ENCODE measurements around the gene MAML2.

MAML2 gene

DNA sequence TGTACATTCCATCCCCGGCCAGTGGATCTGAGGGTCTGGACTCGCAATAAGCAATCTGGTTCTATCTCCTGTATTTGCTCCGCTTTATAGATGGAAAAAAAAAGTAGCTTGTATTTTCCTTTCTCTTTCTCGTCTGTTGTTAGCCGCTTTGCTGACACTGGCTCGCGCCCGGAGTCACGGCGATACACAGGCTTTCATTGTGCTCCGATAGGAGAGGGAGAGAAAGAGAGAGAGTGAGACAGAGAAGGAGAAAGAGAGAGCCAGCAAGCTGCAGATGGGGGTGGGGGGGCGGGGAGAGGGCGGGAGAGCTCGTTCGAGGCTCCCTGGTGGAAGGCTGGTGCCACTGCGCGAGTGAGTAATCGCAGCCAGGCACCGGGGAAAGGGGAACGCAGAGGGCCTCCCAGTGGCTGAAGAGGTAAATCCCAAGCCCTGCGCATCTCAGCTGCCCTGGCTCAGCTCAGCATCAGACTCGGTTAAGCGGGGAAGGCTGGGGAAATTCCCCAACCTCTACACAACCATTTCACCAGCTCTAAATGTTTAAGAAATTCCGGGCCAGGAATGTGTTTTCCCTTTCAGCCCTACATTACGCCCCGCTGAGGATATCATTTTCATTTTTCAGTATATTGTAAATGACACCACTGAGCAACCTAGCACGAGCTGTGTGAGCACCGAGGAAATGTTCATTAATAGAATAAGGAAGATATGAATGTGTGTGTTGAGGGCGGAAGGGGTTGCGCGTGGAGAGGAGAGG lies at the start of gene MAML2:
Gene MAML2 (minus strand): TSS at position 235 of the 751 bp plus-strand sequence. CDS start 1,300 bp downstream, outside the sequence.
- peak; percentile 90 to 93 for DNase-seq

DNA sequence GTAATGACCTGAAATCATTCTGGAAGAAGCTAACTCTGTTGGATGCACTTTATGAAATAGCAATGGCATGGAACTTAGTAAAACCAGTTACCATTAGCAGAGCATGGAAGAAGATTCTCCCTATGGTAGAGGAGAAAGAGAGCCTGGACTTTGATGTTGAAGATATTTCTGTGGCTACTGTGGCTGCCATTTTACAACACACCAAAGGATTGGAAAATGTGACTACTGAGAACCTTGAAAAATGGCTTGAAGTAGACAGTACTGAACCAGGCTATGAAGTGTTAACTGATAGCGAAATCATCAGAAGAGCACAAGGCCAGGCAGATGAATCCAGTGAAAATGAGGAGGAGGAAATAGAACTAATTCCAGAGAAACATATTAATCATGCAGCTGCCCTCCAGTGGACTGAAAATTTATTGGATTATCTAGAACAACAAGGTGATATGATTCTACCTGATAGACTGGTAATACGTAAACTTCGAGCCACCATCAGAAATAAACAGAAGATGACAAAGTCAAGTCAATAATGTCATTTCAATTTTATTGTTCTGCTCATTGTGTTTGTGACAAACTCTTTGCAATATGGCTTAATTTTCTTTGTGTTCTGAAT lies 48.8 kb upstream of the MAML2 start:
- no peak for DNase-seq

DNA sequence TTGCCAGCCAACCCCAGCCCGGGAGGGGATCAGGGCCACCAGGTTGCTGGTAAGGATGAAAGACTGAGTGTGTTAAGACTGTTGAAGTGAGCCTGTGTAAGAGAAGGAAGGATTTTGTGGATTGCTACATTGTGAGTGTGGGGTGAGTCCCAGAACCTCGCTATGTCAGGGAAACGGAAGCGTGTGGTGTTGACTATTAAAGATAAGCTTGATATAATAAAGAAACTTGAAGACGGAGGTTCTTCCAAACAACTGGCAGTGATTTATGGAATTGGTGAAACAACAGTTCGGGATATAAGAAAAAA lies 47.4 kb upstream of the MAML2 start:
- no peak for DNase-seq

DNA sequence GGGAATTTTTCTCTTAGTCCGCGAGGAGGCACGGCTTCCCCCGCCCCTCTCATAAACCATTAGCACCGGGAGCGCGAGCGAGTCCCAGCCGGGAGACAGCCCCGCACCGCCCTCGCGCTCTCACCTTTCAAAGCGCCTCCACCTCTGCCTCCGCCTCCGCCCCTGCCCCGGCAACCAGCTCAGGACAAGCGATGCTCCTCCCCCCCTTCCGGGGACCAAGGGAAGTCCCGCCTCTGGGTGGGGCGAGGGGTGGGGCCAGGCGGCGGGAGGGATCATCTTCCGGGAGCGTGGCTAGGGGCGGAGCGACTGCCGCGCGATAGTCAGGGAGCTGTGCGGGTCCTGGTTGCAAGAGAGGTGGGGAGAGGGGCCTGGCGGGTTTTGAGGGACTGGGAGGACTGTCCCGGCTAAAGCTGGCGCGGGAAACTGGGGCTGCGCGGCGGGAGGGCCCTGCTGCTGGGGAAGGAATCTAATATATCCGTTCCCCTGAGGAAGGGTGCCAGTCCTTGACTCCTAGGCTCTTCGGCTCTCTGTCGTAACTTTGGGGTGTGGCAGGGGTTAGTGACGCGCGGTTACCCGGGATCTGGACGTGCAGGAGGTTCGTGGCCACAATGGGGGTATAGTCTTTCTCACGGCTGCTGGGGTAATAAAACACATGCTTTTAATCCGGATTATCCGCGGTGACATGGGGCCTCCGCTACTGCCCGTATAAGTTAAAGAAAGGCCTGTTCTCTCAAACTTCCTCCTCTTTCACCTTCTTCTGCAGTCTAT lies 46.9 kb upstream of the MAML2 start, which contains the start of the genes CCDC82 and JRKL:
Gene CCDC82 (minus strand): TSS at position 193 of the 768 bp plus-strand sequence. CDS start 5,165 bp downstream, outside the sequence.
Gene JRKL (plus strand): TSS at position 294 of the 768 bp plus-strand sequence. CDS start 637 bp downstream, outside the sequence.
- peak; percentile 99 for DNase-seq

DNA sequence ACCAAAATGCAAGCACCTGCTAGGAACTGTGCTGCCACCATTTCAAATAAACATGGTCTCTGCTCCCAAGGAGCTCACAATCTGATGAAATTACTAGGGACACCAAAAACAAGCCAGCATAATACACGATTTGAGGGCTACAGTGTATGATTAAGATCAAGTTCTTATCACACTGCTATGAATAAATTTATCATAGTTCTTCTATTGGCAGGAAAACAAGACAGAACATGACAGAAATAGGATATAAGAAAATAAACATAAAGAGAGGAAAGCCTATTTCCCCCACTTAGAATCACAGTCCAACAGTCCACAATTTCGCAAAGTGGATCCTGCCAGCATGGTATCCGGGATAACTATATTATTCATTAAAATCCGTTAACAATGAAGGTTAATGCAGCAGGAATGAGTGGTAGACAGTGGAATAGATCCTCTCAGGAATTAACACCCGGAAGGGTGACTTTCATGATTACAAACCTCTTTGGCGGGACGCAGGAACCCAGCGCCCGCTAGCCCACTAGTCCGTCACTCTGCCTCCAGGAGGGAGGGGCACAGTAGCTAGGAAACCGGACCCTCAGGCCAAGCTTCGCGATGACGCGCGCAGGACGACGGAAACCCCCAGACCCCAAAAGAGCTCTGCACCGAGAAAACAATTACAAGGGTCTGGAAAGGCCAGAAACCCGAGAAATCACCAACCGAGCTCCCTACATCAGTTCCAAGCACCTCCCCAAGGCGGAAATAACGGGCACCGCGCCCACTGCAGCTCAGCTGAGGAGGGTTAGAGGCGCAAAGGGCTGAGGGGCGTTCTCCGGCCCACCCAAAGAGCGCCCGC lies 46.1 kb upstream of the MAML2 start:
- DNase-seq = no peak

DNA sequence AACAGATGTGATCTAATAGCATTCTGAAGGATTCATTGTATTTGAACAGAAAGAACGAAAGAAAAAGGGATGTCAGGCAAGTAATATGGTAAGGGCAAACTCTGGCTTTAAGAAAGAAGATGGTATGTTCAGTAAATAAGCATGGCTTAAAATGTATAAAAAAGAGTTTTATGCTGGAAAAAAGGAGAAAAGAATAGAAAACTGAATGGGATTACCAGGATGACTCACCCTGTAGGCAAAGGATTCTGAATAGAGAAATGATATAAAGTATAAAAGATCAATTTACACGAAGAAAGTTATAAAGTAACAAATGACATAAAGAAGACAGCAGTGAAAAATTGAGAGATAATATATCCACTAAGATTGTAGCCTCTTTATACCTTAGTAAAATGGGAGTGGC lies 42.2 kb upstream of the MAML2 start:
- DNase-seq = no peak

DNA sequence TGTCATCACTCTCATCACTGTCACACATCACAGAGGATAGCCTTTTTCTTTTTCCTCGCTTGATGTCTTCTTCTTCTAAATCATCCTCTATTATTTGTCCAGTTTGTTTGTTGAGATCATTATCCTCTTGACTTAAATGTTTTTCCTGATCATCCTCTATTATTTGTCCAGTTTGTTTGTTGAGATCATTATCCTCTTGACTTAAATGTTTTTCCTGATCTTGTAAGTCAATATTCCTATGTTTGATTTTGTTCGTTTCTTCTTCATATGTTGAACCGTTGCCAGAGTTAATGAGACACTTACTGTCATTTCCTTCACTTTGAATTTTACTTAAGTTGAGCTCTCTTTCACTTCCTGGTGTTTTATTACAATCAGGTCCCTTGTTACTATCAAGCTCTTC lies 41.2 kb upstream of the MAML2 start:
- DNase-seq = no peak

DNA sequence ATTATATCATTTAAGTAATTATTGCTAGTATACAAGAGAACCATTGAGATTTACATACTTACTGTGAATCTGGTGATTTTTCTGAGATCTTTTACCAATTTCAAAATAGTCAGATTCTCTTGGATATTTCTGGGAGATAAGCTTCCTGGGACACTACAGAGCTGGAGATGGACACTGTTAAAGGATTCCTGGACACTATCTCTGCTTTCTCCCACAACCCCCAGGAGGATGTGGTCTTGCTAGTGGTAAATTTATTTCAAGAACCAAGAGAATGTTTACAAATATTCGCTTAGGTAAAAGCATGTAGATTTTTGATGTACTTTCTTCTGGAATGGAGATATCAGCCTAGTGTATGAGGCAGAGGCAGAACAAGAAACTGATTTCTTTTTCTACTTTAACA lies 33.8 kb upstream of the MAML2 start:
- no peak for DNase-seq

DNA sequence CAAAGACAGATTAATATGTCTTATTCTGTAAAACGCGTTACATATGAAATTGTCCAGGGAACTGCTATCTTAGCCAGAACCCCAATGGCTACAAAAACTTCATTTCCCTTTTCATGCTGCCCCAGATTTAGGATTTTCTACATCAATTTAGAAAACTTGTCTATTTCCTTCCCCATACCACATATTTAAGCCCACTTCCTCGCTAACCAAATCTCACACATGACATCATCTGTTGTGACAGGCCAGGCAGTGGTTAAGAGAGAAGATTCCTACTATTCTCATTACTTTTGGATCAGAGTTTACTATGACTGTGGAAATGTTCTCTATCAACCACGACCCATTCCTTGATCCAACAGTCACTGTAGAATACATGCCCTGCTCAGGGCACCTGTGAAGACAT lies 30.8 kb upstream of the MAML2 start:
- DNase-seq = no peak

DNA sequence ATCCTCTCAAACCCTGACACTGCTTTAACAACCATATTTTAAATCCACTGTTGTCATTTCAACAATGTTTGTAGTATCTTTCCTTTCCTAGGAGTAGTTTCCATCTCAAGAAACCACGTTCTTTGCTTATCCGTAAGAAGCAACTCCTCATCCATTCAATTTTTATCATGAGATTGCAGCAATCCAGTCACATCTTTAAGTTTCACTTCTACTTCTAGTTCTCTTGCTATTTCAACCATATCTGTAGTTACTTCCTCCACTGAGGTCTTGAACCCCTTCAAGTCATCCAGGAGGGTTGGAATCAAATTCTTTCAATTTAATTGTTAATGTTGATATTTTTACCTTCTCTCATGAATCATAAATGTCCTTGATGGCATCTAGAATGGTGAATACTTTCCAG lies 24.3 kb upstream of the MAML2 start:
- no peak for DNase-seq

DNA sequence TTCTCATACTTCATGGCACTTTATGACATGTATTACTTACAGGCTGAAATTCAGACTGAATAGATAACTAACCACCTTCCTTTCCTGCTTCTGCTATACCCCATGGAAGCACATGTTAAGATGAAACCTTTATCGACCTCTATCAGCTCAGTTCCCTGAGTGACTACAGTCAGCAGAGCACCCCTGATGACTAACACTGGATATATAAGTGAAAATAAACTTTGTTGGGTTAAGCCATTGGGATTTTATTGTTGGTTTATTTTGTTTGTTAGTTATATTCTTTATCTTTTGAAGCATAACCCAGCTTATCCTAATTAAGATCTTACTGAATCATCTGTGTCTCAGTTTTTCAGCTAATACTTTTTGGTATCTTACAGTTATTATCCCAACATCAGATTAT lies 23.0 kb upstream of the MAML2 start:
- no peak for DNase-seq

DNA sequence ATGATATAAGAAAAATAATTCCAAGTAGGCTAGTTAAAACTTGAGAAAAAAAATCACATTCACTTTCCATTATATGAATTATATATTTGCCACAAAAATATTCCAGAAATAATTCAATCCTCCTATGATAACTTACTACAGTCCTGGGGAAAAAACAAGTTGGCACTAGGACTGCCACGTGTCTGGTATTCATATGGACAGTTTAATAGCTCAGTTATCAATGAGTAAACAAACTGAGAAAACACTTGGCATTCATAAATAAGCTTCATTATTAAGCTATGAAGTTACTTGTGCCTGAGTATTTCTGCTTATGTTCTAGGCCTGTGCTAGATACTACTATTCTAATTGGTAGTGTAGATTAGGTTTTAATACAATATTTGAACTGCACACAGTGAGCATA lies 22.5 kb upstream of the MAML2 start:
- no peak for DNase-seq

DNA sequence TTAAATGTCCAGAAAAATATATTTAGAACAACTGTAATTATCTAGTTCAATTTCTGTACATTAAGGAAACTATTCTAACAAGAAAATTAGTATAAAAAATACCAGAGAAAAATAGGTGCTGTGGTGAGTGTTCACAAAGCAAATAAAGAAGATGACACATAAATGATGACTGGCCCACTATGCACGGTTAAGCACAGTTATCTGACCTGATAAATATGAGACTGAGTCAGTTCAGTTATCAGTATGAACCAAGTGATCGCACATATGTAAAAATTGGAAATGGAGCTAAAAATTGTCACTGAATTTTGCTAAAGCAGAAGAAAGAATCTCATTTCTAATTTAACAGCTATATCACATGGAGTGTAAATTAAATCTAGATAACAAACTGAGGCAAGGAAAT lies 18.8 kb upstream of the MAML2 start:
- DNase-seq = no peak

DNA sequence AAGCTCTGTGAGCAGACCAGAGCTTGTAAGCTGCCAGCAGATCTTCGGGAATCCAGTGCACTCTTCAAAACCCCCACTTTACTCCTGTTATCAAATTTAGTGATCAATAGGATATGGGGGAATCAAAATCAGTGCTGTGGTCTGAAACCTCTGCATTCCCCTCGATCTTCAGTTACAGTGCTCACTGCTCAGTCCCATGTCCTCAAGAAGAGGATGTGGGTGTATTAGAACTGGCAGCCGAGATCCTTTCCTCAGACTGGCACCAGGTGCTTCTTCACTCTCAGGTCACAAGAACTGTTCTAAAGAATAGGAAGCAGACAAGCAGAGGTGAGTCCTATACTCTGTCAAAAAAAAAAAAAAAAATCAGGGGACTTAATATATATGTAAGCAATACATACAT lies 15.3 kb upstream of the MAML2 start:
- no peak for DNase-seq

DNA sequence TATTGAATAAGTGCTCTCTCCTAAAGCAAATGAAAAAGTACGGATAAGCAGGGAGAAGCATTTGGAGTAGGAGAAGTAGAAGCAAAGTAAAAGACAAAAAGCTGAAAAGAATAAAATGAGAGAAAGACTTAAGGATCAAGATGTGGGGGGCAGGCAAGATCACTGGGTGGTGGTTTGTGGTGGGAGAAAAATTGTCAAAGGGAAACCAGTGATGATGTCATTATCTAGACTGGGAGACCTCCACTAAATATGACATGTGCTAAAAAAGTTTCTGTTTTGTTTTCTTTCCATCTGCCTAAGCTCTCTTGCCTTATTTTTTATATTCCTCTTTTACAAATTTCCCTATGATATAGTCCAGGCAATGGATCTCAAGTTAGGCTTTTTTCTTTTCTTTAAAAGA lies 14.8 kb upstream of the MAML2 start:
- DNase-seq = no peak

DNA sequence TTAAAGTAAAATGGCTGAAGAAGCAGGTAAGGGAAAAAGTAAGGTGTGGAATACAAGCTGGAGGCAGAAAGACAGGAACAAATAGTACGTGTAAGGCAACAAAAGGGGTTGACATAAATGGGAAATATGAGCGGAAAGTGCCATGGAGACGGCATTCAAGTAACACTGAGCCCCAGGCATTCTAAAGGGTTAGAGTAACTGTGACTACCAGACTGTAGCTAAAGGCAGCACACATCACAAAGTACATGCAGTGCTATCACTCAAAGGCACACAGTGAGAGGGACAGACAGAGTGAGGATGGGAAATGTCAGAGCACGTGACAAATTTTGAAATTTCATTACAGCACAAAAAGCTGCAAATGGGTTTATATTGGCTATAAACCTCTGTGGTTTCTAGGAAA lies 13.9 kb upstream of the MAML2 start:
- no peak for DNase-seq

DNA sequence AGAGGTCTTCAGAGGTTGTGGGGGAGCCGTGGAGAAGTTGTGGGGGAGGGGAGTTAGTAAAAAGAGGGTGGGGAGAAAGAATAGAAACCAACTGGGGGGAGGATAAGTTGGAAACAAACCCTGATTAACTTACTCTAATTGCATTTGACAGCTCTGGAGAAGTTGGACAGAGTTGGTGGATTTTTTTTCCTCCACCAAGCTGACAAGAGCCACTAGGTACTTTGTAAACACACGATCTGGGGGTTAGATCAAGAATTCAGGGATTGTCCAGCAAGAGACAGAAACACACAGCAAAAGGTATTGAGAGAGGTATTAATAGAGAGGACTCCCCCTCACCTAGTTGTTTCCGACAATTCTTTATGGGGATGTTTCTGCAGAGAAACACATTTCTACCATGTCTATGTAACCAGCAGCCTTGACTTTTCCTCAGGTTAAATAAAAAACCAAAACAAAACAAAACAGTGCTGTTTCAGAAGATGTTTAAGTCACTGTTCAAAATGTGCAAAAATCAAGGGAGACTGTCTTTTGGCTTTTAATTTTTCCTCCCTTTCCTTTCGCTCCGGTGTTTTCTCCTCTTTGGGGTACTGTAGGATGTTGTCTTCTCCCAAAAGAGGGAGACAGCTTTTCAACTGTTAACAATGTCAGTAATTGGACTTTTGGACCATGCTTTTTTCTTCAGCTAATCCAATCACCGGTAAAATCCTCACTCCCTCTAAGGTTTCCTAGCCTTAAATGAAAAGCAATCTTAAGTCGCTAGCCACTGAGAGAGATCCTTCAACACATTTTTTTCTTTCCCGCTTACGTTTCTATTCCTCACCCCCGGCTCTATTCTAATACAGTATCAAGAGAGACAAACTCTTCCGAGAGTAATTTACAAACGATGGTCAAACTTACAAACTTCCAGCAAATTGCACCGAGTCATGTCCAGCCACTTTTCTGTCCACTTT lies 708 bp downstream of the MAML2 start:
- DNase-seq = no peak

DNA sequence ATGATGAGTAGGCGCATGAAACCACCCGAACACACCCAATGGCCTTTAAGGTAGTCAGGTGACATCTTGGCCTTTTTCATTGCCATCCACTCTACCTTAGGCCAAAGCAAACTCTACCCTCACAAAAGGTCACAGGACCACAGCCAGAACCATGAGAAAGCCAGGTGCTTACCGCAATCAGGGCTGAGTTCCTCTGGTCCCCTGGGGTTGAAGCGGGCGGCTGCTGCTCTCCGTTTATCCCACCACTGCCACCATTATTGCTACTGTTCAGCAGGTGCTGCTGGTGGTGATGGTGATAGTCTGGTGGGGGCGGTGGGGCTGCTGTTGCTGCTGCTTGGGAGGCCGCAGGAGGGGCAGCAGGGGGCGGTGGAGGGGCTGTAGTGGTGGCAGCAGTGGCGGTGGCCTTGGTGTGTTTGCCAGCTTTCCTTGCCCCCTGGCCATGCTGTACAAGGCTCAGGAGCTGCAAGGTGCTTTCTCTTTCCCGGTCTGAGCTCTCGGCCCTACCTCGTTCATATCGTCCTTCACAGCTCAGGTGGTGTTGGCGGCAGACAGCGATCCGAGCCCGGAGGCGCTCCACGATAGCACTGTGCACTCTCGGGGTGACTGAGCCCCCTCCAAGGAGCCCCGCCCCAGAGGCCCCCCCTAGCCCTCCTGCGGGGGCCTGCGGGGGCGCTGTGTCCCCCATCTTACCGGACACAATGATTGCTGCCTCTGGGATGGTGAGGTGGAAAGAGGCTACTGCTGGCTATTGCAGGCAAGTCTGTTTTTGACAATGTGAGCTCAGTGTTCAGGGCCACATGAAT lies 1.6 kb downstream of the MAML2 start:
- DNase-seq = peak; percentile 76 to 79

DNA sequence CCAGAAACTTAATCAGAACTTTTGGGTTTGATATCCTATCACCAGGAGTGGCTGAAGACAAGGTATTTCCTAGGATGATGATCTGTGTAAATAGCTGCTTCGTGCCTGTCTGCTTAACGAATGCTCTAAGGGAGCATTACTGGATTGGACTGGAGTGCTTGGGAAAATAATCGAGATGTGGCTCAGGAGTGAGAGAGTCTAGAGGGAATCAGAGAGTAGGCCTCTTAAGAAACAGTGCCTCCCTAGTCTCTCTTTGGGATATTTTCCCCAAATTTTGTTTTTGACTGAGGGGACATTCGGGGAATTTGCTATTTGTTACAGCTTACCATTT lies 2.5 kb downstream of the MAML2 start:
- DNase-seq = no peak

DNA sequence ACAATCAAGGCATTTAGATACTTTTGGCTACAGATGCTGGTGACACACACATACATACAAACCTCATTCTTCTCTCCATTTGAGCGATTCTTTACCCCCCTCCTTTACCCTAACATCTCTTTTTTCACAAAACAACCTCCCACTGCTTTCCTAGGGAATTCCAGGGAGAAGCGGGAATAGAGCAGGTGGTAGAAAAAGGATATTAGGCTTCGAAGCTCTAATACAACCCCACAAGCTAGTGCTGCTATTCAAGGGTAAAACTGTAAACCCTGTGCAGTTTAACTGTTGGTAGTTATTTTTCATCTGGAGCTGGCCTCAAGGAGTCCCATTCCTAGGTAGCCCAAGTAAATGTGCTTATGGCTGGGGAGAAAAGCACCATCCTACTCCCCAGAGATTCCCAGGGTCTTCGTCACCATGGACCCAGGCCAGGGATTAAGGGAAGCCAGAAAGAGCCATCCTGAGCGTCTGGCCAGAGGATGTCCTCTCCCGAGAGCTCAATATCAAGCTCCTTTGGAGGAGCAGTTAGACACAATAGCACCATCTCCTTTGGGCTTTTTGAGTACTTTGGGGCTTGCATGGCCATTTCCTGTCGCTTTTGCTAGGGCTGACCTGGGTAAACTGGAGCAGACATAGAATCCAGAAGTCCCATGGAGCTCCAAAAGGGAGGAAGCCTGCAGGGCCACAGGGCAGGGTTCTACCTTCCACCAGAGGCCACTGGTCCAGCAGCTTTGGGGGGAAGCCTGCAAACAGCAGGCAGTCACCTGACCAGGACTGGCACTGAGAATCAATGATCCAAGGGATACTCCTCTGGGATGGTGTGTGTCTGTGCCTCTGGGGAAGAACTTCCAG lies 3.1 kb downstream of the MAML2 start:
- DNase-seq = peak in 1 of 2 experiments; percentile 42
